H9 (cell line): ENCODE measurements around the gene NLRP1. TPM values are rescaled to one million over a fixed set of nuclear protein-coding genes. Genes with fewer than 3 reads are reported as not detected.

ENCODE experiments used
- DNase-seq: peaks from one replicate; pipeline ENCODE4 v3.0.0-alpha.2; 2017
- H2AFZ ChIP-seq: one replicate; pipeline ENCODE4 v1.6.1; 2013; ENCODE audit warnings: mild to moderate bottlenecking, low read length, control low read depth, moderate library complexity
- H2AK5ac ChIP-seq: 2 replicates; pipeline ENCODE4 v1.6.1; 2013; ENCODE audit warnings: low read length, control low read depth, mixed read lengths; ENCODE audit not compliant: insufficient read length
- H2BK120ac ChIP-seq: one replicate; pipeline ENCODE4 v1.6.1; 2013; ENCODE audit warnings: low read depth, mild to moderate bottlenecking, low read length, control low read depth, inconsistent platforms; ENCODE audit not compliant: poor library complexity, severe bottlenecking
- H2BK12ac ChIP-seq: 2 replicates; pipeline ENCODE4 v1.6.1; 2013; ENCODE audit warnings: low read length, control low read depth, mixed read lengths, low read depth; ENCODE audit not compliant: insufficient read length
- H2BK15ac ChIP-seq: 2 replicates; pipeline ENCODE4 v1.6.1; 2013; ENCODE audit warnings: low read depth, low read length, control low read depth
- H2BK20ac ChIP-seq: one replicate; pipeline ENCODE4 v1.6.1; 2013; ENCODE audit warnings: low read depth, mild to moderate bottlenecking, low read length, control low read depth, inconsistent platforms; ENCODE audit not compliant: poor library complexity, severe bottlenecking
- H2BK5ac ChIP-seq: 2 replicates; pipeline ENCODE4 v1.6.1; 2013; ENCODE audit warnings: low read length, control low read depth, mixed read lengths; ENCODE audit not compliant: insufficient read length
- H3K14ac ChIP-seq: 2 replicates; pipeline ENCODE4 v1.6.1; 2013; ENCODE audit warnings: low read length, control low read depth; ENCODE audit not compliant: insufficient read depth
- H3K18ac ChIP-seq: 2 replicates; pipeline ENCODE4 v1.6.1; 2013; ENCODE audit warnings: low read depth, mild to moderate bottlenecking, mixed read lengths, low read length, control low read depth; ENCODE audit not compliant: insufficient read length
- H3K23ac ChIP-seq: 2 replicates; pipeline ENCODE4 v1.6.1; 2013; ENCODE audit warnings: low read length, control low read depth, mixed read lengths, low read depth; ENCODE audit not compliant: insufficient read length
- H3K23me2 ChIP-seq: 2 replicates; pipeline ENCODE4 v1.6.1; 2013; ENCODE audit warnings: low read depth, mild to moderate bottlenecking, mixed read lengths, low read length, control low read depth; ENCODE audit not compliant: insufficient read length, poor library complexity, severe bottlenecking
- H3K27ac ChIP-seq: 2 replicates; pipeline ENCODE4 v1.5.1; 2013; ENCODE audit warnings: low read length, control low read depth, mixed read lengths, low read depth; ENCODE audit not compliant: insufficient read length
- H3K27me3 ChIP-seq: 2 replicates; pipeline ENCODE4 v1.6.1; 2013; ENCODE audit warnings: low read length, control low read depth, inconsistent platforms; ENCODE audit not compliant: insufficient read depth
- H3K4ac ChIP-seq: 2 replicates; pipeline ENCODE4 v1.6.1; 2013; ENCODE audit warnings: low read depth, mild to moderate bottlenecking, control low read depth, inconsistent platforms, low read length, moderate library complexity
- H3K4me1 ChIP-seq: 2 replicates; pipeline ENCODE4 v1.6.1; 2013; ENCODE audit warnings: low read length, control low read depth, inconsistent platforms; ENCODE audit not compliant: insufficient read depth
- H3K4me2 ChIP-seq: 2 replicates; pipeline ENCODE4 v1.6.1; 2013; ENCODE audit warnings: low read length, control low read depth, mixed read lengths; ENCODE audit not compliant: insufficient read length, insufficient read depth
- H3K56ac ChIP-seq: 2 replicates; pipeline ENCODE4 v1.6.1; 2013; ENCODE audit warnings: low read depth, mild to moderate bottlenecking, mixed read lengths, low read length, control low read depth; ENCODE audit not compliant: insufficient read length
- H3K79me1 ChIP-seq: 2 replicates; pipeline ENCODE4 v1.6.1; 2013; ENCODE audit warnings: low read depth, mild to moderate bottlenecking, moderate library complexity, low read length, control low read depth, inconsistent platforms; ENCODE audit not compliant: insufficient read depth, poor library complexity, severe bottlenecking
- H3K79me2 ChIP-seq: 2 replicates; pipeline ENCODE4 v1.6.1; 2013; ENCODE audit warnings: low read length, control low read depth, inconsistent platforms; ENCODE audit not compliant: insufficient read depth
- H3K9ac ChIP-seq: 2 replicates; pipeline ENCODE4 v1.6.1; 2013; ENCODE audit warnings: low read length, control low read depth, mixed read lengths; ENCODE audit not compliant: insufficient read length; ENCODE audit errors: extremely low read depth
- H3K9me3 ChIP-seq: one replicate; pipeline ENCODE4 v1.6.1; 2013; ENCODE audit warnings: low read depth, low read length, inconsistent platforms; ENCODE audit not compliant: control insufficient read depth
- H3T11ph ChIP-seq: one replicate; pipeline ENCODE4 v1.6.1; 2013; ENCODE audit warnings: mild to moderate bottlenecking, low read length, control low read depth, inconsistent platforms
- H4K20me1 ChIP-seq: one replicate; pipeline ENCODE4 v1.6.1; 2013; ENCODE audit not compliant: control insufficient read depth, insufficient read length, insufficient read depth
- H4K5ac ChIP-seq: 2 replicates; pipeline ENCODE4 v1.6.1; 2013; ENCODE audit warnings: low read depth, mild to moderate bottlenecking, mixed read lengths, low read length, control low read depth; ENCODE audit not compliant: insufficient read length
- H4K8ac ChIP-seq: replicated peaks from 2 replicates; pipeline ENCODE4 v1.6.1; 2013; ENCODE audit warnings: low read length, control low read depth, mixed read lengths, low read depth; ENCODE audit not compliant: insufficient read length
- H4K91ac ChIP-seq: 2 replicates; pipeline ENCODE4 v1.6.1; 2013; ENCODE audit warnings: low read depth, mild to moderate bottlenecking, moderate library complexity, mixed read lengths, low read length, control low read depth; ENCODE audit not compliant: insufficient read length
- H3K27ac Mint-ChIP-seq, 3 experiments: 2 replicates in 2 of 3; 3 replicates in 1 of 3; pipeline ENCODE4 v1.8.0; 2020 to 2021; ENCODE audit warnings: mixed read lengths in 3 of 3, mild to moderate bottlenecking in 1 of 3, moderate library complexity in 1 of 3
- H3K27me3 Mint-ChIP-seq: 2 replicates; pipeline ENCODE4 v1.8.0; 2021; ENCODE audit warnings: low read depth, mild to moderate bottlenecking, moderate library complexity, mixed read lengths
- H3K36me3 Mint-ChIP-seq, 3 experiments: 2 replicates in 2 of 3; 3 replicates in 1 of 3; pipeline ENCODE4 v1.8.0; 2020 to 2021; ENCODE audit warnings: low read depth in 3 of 3, mixed read lengths in 3 of 3; ENCODE audit not compliant: insufficient read depth in 1 of 3
- H3K4me1 Mint-ChIP-seq, 2 experiments: 2 replicates each; pipeline ENCODE4 v1.8.0; 2020; ENCODE audit warnings: mixed read lengths in 2 of 2
- H3K4me3 Mint-ChIP-seq, 2 experiments: 2 replicates in 1 of 2; 3 replicates in 1 of 2; pipeline ENCODE4 v1.8.0; 2020 to 2021; ENCODE audit warnings: mild to moderate bottlenecking in 2 of 2, mixed read lengths in 2 of 2, moderate library complexity in 1 of 2
- H3K9me3 Mint-ChIP-seq, 2 experiments: 2 replicates in 1 of 2; 3 replicates in 1 of 2; pipeline ENCODE4 v1.8.0; 2020; ENCODE audit warnings: mild to moderate bottlenecking in 2 of 2, mixed read lengths in 2 of 2, moderate library complexity in 1 of 2
- WGBS: extraction: QIAGEN DNeasy Blood & Tissue Kit; methylation state at CpG from one replicate; pipeline ENCODE4 v1.1.7; 2013; ENCODE audit warnings: missing lambda C conversion rate, low lambda C conversion rate, mixed read lengths; ENCODE audit not compliant: insufficient read length; ENCODE audit errors: extremely low coverage; 5-methylcytosine and 5-hydroxymethylcytosine counted together
- total RNA-seq: library from RNA; stranded (reverse); gene quantifications from 2 replicates; pipeline ENCODE4 v1.2.1, GENCODE V29; 2021
- TF ChIP-seq, protein P1 (sequence below): fragments of 200-600 bp; sonication (generic); conservative IDR thresholded peaks from 3 replicates; pipeline ENCODE4 v1.8.0; 2021; ENCODE audit warnings: antibody characterized with exemption, mild to moderate bottlenecking

NLRP1 gene
- total RNA-seq, 1 experiment from 2014 or later: 12.1 TPM

DNA sequence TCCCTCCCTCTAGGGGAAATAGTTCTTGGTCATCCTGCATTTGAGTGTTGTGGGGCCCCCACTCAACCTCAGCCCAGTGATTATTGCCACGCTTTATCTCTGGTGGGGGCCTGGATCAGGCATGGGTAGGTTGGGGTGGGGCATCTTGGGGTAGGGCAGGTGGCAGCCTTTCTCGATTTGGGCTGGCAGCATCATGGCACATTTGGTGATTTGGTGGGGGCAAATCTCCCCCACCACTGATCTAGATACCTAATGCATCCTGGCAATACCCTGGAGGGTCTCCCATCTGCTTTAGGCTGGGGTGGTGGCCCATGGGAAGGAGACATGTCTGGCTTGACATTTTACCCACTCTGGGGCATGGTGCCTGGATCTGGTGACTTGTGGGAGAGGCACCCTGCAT is 40.2 kb downstream of the NLRP1 start:
- no CpG with 5 or more reads among the region's 2 CpGs for WGBS
- no peak overlapping the region for H4K91ac ChIP-seq

More for the DNA sequence above, 40.2 kb downstream of the NLRP1 start:
- Histone ChIP-seq H3K56ac (no peak overlapping the region), H2AK5ac (no peak overlapping the region), H3K4me1 (no peaks in the 10 kb centered on the region; the same call in 1 of the 2 replicates), H3T11ph (no peak overlapping the region), H2BK120ac (no peak overlapping the region), H3K18ac (no peak overlapping the region), H3K4me2 (no peak overlapping the region), H2AFZ (no peak overlapping the region), H3K9ac (no peak overlapping the region), H3K79me2 (no peaks in the 10 kb centered on the region), H3K27ac (no peak overlapping the region), H3K4ac (no peak overlapping the region), H4K5ac (no peak overlapping the region), H4K20me1 (no peaks in the 10 kb centered on the region), H3K14ac (no peak overlapping the region), H2BK15ac (no peak overlapping the region), H2BK12ac (no peak overlapping the region), H3K23me2 (no peaks in the 10 kb centered on the region), H2BK20ac (no peak overlapping the region), H3K23ac (no peak overlapping the region), H3K27me3 (no peaks in the 10 kb centered on the region), H4K8ac (no peak overlapping the region), H3K9me3 (no peaks in the 10 kb centered on the region), H2BK5ac (no peak overlapping the region), H3K79me1 (no peaks in the 10 kb centered on the region)
- DNase-seq: no peak
- Mint-ChIP-seq H3K27ac (no peak overlapping the region), H3K9me3 (no peaks in the 10 kb centered on the region), H3K4me1 (peaks cover 9 to 11% of the 10 kb centered on the region in 2 experiments), H3K4me3 (no peak overlapping the region), H3K36me3 (no peaks in the 10 kb centered on the region), H3K27me3 (peaks cover 20% of the 10 kb centered on the region)
- TF ChIP-seq, protein P1, sequence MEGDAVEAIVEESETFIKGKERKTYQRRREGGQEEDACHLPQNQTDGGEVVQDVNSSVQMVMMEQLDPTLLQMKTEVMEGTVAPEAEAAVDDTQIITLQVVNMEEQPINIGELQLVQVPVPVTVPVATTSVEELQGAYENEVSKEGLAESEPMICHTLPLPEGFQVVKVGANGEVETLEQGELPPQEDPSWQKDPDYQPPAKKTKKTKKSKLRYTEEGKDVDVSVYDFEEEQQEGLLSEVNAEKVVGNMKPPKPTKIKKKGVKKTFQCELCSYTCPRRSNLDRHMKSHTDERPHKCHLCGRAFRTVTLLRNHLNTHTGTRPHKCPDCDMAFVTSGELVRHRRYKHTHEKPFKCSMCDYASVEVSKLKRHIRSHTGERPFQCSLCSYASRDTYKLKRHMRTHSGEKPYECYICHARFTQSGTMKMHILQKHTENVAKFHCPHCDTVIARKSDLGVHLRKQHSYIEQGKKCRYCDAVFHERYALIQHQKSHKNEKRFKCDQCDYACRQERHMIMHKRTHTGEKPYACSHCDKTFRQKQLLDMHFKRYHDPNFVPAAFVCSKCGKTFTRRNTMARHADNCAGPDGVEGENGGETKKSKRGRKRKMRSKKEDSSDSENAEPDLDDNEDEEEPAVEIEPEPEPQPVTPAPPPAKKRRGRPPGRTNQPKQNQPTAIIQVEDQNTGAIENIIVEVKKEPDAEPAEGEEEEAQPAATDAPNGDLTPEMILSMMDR: no peak
